Measurements from ENCODE around the gene INO80C. TPM values are rescaled to one million over a fixed set of nuclear protein-coding genes. Genes with fewer than 3 reads are reported as not detected.

The INO80C gene, protein sequence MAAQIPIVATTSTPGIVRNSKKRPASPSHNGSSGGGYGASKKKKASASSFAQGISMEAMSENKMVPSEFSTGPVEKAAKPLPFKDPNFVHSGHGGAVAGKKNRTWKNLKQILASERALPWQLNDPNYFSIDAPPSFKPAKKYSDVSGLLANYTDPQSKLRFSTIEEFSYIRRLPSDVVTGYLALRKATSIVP
- total RNA-seq (2022; extraction: Qiagen RNA extraction), result 24.5 to 27.9 TPM (median 25.4 TPM) in 5 replicates

DNA sequence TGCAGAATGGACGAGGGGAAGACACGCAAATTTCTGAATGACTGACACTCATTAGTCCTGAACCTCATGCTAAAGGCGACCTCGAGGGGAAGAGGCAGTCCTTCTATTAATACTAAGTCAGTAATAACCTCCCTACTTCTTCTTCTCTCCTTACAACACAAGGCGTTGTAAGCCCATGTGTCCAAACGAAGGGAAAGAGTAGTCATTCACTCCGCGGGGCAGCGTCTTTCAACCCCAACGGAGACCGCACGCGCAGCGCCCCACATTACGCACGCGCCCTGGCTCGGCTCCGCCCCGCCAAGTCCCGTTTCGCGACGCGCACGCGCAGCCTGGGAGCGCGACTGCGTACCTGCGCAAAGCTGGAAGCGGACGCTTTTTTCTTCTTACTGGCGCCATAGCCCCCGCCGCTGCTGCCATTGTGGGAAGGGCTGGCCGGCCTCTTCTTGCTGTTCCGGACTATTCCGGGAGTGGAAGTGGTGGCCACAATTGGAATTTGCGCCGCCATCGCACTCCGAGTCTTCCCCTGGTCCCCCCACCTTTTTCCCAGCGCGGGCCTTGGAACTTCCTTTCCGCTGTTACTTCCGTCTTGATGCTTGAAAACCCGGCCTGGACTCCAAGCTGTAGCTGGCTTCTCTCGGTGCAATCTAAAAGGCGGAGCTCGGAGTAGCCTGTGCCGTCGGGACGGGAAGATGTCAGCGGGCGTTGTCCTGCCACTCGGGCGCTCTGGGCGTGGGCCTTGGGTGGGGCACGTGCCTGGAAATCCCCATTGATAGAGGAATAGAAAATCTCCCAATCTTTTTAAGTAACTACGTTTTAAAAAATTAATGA lies at the start of gene INO80C:
Gene INO80C, minus strand, starts transcription at position 591 of the 828 bp plus-strand sequence. Its CDS starts 86 bp downstream, at position 505.

Other genes starting within 250 kb of the INO80C start
- 0.63 to 1.0 TPM (median 0.68 TPM) in 5 replicates for gene ZSCAN30, start 207.7 kb downstream of the INO80C start, total RNA-seq (2022; extraction: Qiagen RNA extraction)
- gene ZNF24, start 153.5 kb downstream of the INO80C start, total RNA-seq (2022; extraction: Qiagen RNA extraction), result 11.0 to 14.2 TPM (median 11.9 TPM) in 5 replicates
- gene ZNF396, start 120.6 kb downstream of the INO80C start, total RNA-seq (2022; extraction: Qiagen RNA extraction), result 0.58 to 0.75 TPM (median 0.64 TPM) in 5 replicates
- gene GALNT1, start 83.8 kb upstream of the INO80C start, total RNA-seq (2022; extraction: Qiagen RNA extraction), result 74.9 to 101 TPM (median 90.8 TPM) in 5 replicates